DND-41 (cell line): ENCODE data around the gene FGD6.

ENCODE experiments used
- ATAC-seq: fragments of 200-7000 bp; cut with Tn5 transposase; 3 replicates; pipeline ENCODE4 v1.9.1; 2021; ENCODE audit warnings: low read depth; ENCODE audit not compliant: insufficient read depth
- DNase-seq: peaks from one replicate; pipeline ENCODE4 v3.0.0-alpha.2; 2020
- H2AFZ ChIP-seq: 2 replicates; pipeline ENCODE4 v1.6.0; 2012; ENCODE audit warnings: low read depth, low read length
- H3K27ac ChIP-seq: 2 replicates; pipeline ENCODE4 v1.5.1; 2012; ENCODE audit warnings: low read length, inconsistent platforms
- H3K27me3 ChIP-seq: fragments of 200-600 bp; sonication (generic); 2 replicates; pipeline ENCODE4 v1.6.0; 2012; ENCODE audit warnings: low read length, mild to moderate bottlenecking, inconsistent platforms; ENCODE audit not compliant: insufficient read depth, poor library complexity
- H3K36me3 ChIP-seq: 2 replicates; pipeline ENCODE4 v1.5.1; 2012; ENCODE audit warnings: low read length, inconsistent platforms; ENCODE audit not compliant: insufficient read depth
- H3K4me1 ChIP-seq: 2 replicates; pipeline ENCODE4 v1.5.1; 2012; ENCODE audit warnings: mild to moderate bottlenecking, low read length; ENCODE audit not compliant: insufficient read depth
- H3K4me2 ChIP-seq: 2 replicates; pipeline ENCODE4 v1.6.0; 2012; ENCODE audit warnings: mild to moderate bottlenecking, moderate library complexity, low read length, inconsistent platforms; ENCODE audit not compliant: insufficient read depth
- H3K4me3 ChIP-seq, 2 experiments: fragments of 200-600 bp in 1 of 2; shearing (Covaris generic) in 1 of 2; 2 replicates each; pipeline ENCODE4 v1.5.1; 2012 to 2016; ENCODE audit warnings: inconsistent platforms in 2 of 2, low read length in 2 of 2, mild to moderate bottlenecking in 2 of 2, low read depth in 1 of 2, moderate library complexity in 1 of 2
- H3K79me2 ChIP-seq: 2 replicates; pipeline ENCODE4 v1.6.0; 2012; ENCODE audit warnings: low read length, inconsistent platforms; ENCODE audit not compliant: insufficient read depth
- H3K9ac ChIP-seq: 2 replicates; pipeline ENCODE4 v1.6.0; 2012; ENCODE audit warnings: low read depth, mild to moderate bottlenecking, inconsistent platforms, low read length, moderate library complexity
- H3K9me3 ChIP-seq: 2 replicates; pipeline ENCODE4 v1.5.1; 2012; ENCODE audit warnings: low read length, moderate library complexity, mild to moderate bottlenecking, inconsistent platforms; ENCODE audit not compliant: insufficient read depth, severe bottlenecking
- H4K20me1 ChIP-seq: 2 replicates; pipeline ENCODE4 v1.6.0; 2012; ENCODE audit warnings: low read length; ENCODE audit not compliant: insufficient read depth
- CTCF ChIP-seq: IDR thresholded peaks from 2 replicates; pipeline ENCODE4 v1.5.1; 2012; ENCODE audit warnings: borderline replicate concordance, low read length, moderate library complexity, mild to moderate bottlenecking; ENCODE audit not compliant: poor library complexity, severe bottlenecking; ENCODE audit errors: extremely low read depth
- EZH2 ChIP-seq: IDR thresholded peaks from 3 replicates; pipeline ENCODE4 v1.6.1; 2012; ENCODE audit warnings: borderline replicate concordance, low read depth, mild to moderate bottlenecking, moderate library complexity, low read length, inconsistent platforms; ENCODE audit not compliant: severe bottlenecking

The FGD6 gene

DNA sequence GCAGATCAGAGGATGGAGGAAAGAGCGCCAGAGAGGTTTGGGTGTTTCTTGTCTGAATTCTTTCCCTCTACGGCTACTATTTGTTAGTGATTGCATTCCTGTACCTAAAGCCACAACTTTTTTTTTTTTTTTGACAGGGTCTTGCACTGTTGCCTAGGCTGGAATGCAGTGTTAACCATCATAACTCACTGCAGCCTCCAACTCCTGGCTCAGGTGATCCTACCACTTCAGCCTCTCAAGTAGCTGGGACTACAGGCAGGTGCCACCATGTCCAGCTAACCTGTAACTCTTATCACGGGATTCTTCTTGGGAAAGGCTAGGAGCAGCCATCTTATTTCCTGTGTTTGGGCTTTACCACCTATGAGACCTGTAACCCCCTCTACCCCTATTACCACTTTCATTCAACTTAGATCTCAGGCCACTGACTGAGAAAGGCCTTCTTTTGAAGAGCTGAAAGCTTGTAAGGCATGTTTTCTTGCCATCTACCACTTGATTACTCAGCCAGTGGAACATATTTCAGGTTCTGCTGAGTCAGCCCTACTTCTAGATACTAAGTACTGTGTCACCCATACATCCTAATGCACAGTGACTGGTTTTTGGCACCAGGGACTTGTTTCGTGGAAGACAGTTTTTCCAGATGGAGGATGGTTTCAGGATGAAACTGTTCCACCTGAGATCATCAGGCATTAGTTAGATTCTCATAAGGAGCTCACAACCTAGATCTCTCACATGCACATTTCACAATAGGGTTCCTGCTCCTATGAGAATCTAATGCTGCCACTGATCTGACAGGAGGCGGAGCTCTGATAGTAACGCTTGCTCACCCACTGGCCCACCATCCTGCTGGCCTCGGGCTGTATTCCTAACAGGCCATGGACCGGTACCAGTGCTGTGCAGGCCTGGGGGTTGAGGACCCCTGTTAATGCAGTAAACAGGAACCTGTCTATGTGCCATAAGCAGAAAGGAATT lies 7.2 kb upstream of the FGD6 start:
- Histone ChIP-seq H3K36me3 (peaks cover 30% of the 10 kb centered on the region), H3K79me2 (peaks cover 98% of the 10 kb centered on the region), H3K27ac (no peak overlapping the region), H3K9ac (no peak overlapping the region), H3K4me3 (no peak overlapping the region), H3K4me1 (peaks cover 19% of the 10 kb centered on the region), H3K27me3 (no peaks in the 10 kb centered on the region), H4K20me1 (peaks cover 61% of the 10 kb centered on the region; the same call in 1 of the 2 replicates), H2AFZ (no peak overlapping the region), H3K4me2 (no peak overlapping the region), H3K9me3 (no peaks in the 10 kb centered on the region)
- DNase-seq: no peak
- TF ChIP-seq EZH2: no peak
- TF ChIP-seq CTCF: no peak
- no peak for ATAC-seq

DNA sequence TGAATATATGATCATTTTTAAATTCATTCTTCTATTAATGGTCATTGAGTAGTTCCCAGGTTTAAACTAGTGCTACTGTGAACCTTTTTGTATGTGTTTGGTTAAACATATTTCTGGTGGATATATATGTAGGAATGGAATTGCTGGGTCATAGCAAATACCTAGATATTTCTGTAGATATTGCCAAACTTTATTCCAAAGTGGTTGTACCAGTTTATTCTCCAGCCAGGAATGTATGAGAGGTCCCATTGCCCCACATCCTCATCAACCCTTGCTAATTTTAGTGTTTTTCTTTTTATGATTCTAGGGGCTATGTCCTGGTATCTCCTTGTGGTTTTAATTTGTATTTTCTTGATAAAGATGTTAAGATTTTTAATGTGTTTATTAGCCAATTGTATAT lies 3.5 kb upstream of the FGD6 start:
- peaks cover 39% of the 10 kb centered on the region; the same call in 1 of the 2 replicates for H4K20me1 ChIP-seq
- ATAC-seq (no peak), DNase-seq (no peak)
- peak overlapping the region; percentile 71 for H3K4me2 ChIP-seq
- H3K4me1 ChIP-seq: peaks cover 34% of the 10 kb centered on the region
- H3K9me3 ChIP-seq: no peaks in the 10 kb centered on the region
- no peaks in the 10 kb centered on the region for H3K27me3 ChIP-seq
- no peak overlapping the region for H2AFZ ChIP-seq
- peaks cover 19% of the 10 kb centered on the region for H3K36me3 ChIP-seq
- H3K27ac ChIP-seq: no peak overlapping the region
- no peak overlapping the region for H3K4me3 ChIP-seq
- TF ChIP-seq CTCF (no peak), EZH2 (no peak)
- H3K9ac ChIP-seq: no peak overlapping the region
- peaks cover 81% of the 10 kb centered on the region for H3K79me2 ChIP-seq

DNA sequence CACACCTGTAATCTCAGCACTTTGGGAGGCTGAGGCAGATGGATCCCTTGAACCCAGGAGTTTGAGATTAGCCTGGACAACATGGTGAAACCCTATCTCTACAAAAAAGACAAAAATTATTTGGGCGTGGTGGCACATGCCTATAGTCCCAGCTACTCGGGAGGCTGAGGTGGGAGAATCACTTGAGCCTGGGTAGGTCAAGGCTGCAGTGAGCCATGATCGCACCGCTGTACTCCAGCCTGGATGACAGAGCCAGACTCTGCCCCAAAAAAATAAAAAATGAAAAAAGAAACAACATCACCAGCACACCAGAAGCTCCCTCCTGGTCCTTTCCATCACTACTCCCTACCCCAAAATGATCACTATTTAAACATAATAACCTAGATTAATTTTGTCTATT lies 2.9 kb upstream of the FGD6 start:
- Histone ChIP-seq H3K27me3 (no peaks in the 10 kb centered on the region), H3K9me3 (no peaks in the 10 kb centered on the region), H3K4me3 (0 out of 4 replicates have a peak overlapping the region, but pooled peaks of 1 of the 2 experiments have one; percentile 0), H3K36me3 (peaks cover 15% of the 10 kb centered on the region), H3K79me2 (peaks cover 76% of the 10 kb centered on the region), H3K4me2 (peak overlapping the region; percentile 71), H4K20me1 (peaks cover 34% of the 10 kb centered on the region; the same call in 1 of the 2 replicates), H3K4me1 (peaks cover 39% of the 10 kb centered on the region), H2AFZ (no peak overlapping the region), H3K9ac (no peak overlapping the region), H3K27ac (no peak overlapping the region)
- ATAC-seq (no peak), DNase-seq (no peak)
- TF ChIP-seq CTCF (no peak), EZH2 (no peak)
